Activated CD8-positive, alpha-beta T cell treated with anti-CD3 and anti-CD28 coated beads for 36 hours (primary cell): ENCODE results near the gene AGRN. TPM values are rescaled to one million over a fixed set of nuclear protein-coding genes. Genes with fewer than 3 reads are reported as not detected.

Experiments used
- ATAC-seq: fragments of 200-7000 bp; cut with Tn5 transposase; one replicate; pipeline ENCODE4 v1.10.0; 2021; ENCODE audit warnings: mild to moderate bottlenecking, moderate library complexity
- CTCF ChIA-PET: fragments of 350-600 bp; sonication (Branson Sonifier 250); formaldehyde crosslinking; loops from one replicate; lab custom pipeline; 2021; ENCODE audit warnings: antibody characterized with exemption; lab: Charles Lee
- POLR2A ChIA-PET: fragments of 350-600 bp; sonication (Branson Sonifier 250); formaldehyde crosslinking; loops from one replicate; lab custom pipeline; 2021; ENCODE audit warnings: antibody characterized with exemption; lab: Charles Lee
- DNase-seq: peaks from one replicate; pipeline ENCODE4 v3.0.0-alpha.2; 2020
- H3K27ac Mint-ChIP-seq: one replicate; pipeline ENCODE4 v1.8.0; 2021; ENCODE audit warnings: mild to moderate bottlenecking, mixed read lengths
- H3K27me3 Mint-ChIP-seq: one replicate; pipeline ENCODE4 v1.8.0; 2021; ENCODE audit warnings: mixed read lengths
- H3K36me3 Mint-ChIP-seq: one replicate; pipeline ENCODE4 v1.8.0; 2021; ENCODE audit warnings: low read depth, mixed read lengths
- H3K4me1 Mint-ChIP-seq: one replicate; pipeline ENCODE4 v1.8.0; 2021; ENCODE audit warnings: low read depth, mixed read lengths
- H3K4me3 Mint-ChIP-seq: one replicate; pipeline ENCODE4 v1.8.0; 2021; ENCODE audit warnings: mild to moderate bottlenecking, moderate library complexity, mixed read lengths
- H3K9me3 Mint-ChIP-seq: one replicate; pipeline ENCODE4 v1.8.0; 2021; ENCODE audit warnings: mixed read lengths
- CTCF ChIP-seq: fragments of 200-600 bp; IDR thresholded peaks from one replicate; pipeline ENCODE4 v1.8.0; 2022; ENCODE audit warnings: antibody characterized with exemption, mild to moderate bottlenecking
- intact Hi-C: fragments of 100-400 bp; cut with micrococcal nuclease; formaldehyde crosslinking; loops from one replicate; pipeline ENCODE4 v1.10.0; 2022
- total RNA-seq, 2 experiments: library from RNA; stranded (reverse); gene quantifications; one replicate each; pipeline ENCODE4 v1.2.3, GENCODE V29; 2021

Gene AGRN
- total RNA-seq, 2 experiments from 2014 or later = 64.9 to 68.0 TPM

- TF ChIP-seq CTCF = no peak
- CTCF ChIA-PET = interaction anchor here (1.3 to 1.4 kb wide), 3 partner anchors 35 to 86 kb away, joined by 3 to 7 read pairs (median 3); no protein-coding TSS in a partner anchor
Measured at GRCh38 chr1:1024149-1024770, 4.3 kb downstream of the AGRN start.

GRCh38 chr1:1024771-1025699 is 5.1 kb downstream of the AGRN start:
- Mint-ChIP-seq H3K4me3 (no peak overlapping the region), H3K27me3 (no peaks in the 10 kb centered on the region), H3K36me3 (no peaks in the 10 kb centered on the region), H3K27ac (no peak overlapping the region), H3K4me1 (peaks cover 2% of the 10 kb centered on the region), H3K9me3 (no peaks in the 10 kb centered on the region)
- POLR2A ChIA-PET = interaction anchor here (1.6 kb wide), 1 partner anchor 38 kb away, joined by 5 read pairs; no protein-coding TSS in a partner anchor
- DNase-seq = no peak
- CTCF ChIA-PET = interaction anchor here (1.3 kb wide), 2 partner anchors 34 to 39 kb away, joined by 3 to 7 read pairs; no protein-coding TSS in a partner anchor
- intact Hi-C loops = no loop called here
- no peak for TF ChIP-seq CTCF
- no peak for ATAC-seq

More at GRCh38 chr1:1024149-1024770, 4.3 kb downstream of the AGRN start:
- intact Hi-C loops = no loop called here
- no peaks in the 10 kb centered on the region for H3K27me3 Mint-ChIP-seq
- no peak overlapping the region for H3K27ac Mint-ChIP-seq
- H3K4me3 Mint-ChIP-seq = no peak overlapping the region
- peaks cover 2% of the 10 kb centered on the region for H3K4me1 Mint-ChIP-seq
- POLR2A ChIA-PET = interaction anchor here (1.6 kb wide), 1 partner anchor 39 kb away, joined by 5 read pairs; no protein-coding TSS in a partner anchor
- DNase-seq (no peak), ATAC-seq (no peak)
- H3K36me3 Mint-ChIP-seq = no peaks in the 10 kb centered on the region
- H3K9me3 Mint-ChIP-seq = no peaks in the 10 kb centered on the region

- ChIA-PET POLR2A (no interaction called here), CTCF (no interaction called here)
- intact Hi-C loops = no loop called here
- ATAC-seq = no peak
- Mint-ChIP-seq H3K4me1 (peaks cover 2% of the 10 kb centered on the region), H3K9me3 (no peaks in the 10 kb centered on the region), H3K27ac (no peak overlapping the region), H3K27me3 (no peaks in the 10 kb centered on the region), H3K36me3 (no peaks in the 10 kb centered on the region), H3K4me3 (no peak overlapping the region)
- no peak for DNase-seq
- no peak for TF ChIP-seq CTCF
Measured at GRCh38 chr1:1025730-1026129, 5.8 kb downstream of the AGRN start.

- ChIA-PET CTCF (no interaction called here), POLR2A (no interaction called here)
- intact Hi-C loops = no loop called here
- no peak for TF ChIP-seq CTCF
- H3K4me3 Mint-ChIP-seq = no peak overlapping the region
- DNase-seq = no peak
- no peaks in the 10 kb centered on the region for H3K4me1 Mint-ChIP-seq
- H3K27ac Mint-ChIP-seq = no peak overlapping the region
- H3K9me3 Mint-ChIP-seq = no peaks in the 10 kb centered on the region
- H3K27me3 Mint-ChIP-seq = no peaks in the 10 kb centered on the region
- ATAC-seq = no peak
- no peaks in the 10 kb centered on the region for H3K36me3 Mint-ChIP-seq
Measured at GRCh38 chr1:1026599-1027413, 6.9 kb downstream of the AGRN start.
